Parathyroid adenoma (tissue), 2 donors: ENCODE data around the gene LSAMP.

Source experiments
- H2AFZ ChIP-seq: fragments of 300-600 bp; sonication (generic); one replicate; pipeline ENCODE4 v1.7.0; 2017; ENCODE audit warnings: antibody characterized with exemption, mild to moderate bottlenecking
- H3K27ac ChIP-seq: fragments of 300-600 bp; sonication (generic); one replicate; pipeline ENCODE4 v1.7.0; 2017
- H3K27me3 ChIP-seq: fragments of 300-600 bp; sonication (generic); one replicate; pipeline ENCODE4 v1.7.0; 2017; ENCODE audit warnings: low read length; ENCODE audit not compliant: control insufficient read depth, insufficient read depth
- H3K36me3 ChIP-seq: fragments of 300-600 bp; sonication (generic); one replicate; pipeline ENCODE4 v1.7.0; 2017; ENCODE audit warnings: low read length; ENCODE audit not compliant: control insufficient read depth, insufficient read depth
- H3K4me1 ChIP-seq: fragments of 300-600 bp; sonication (generic); one replicate; pipeline ENCODE4 v1.7.0; 2017; ENCODE audit warnings: control low read depth
- H3K4me2 ChIP-seq: fragments of 300-600 bp; sonication (generic); one replicate; pipeline ENCODE4 v1.7.0; 2017; ENCODE audit warnings: low read length
- H3K4me3 ChIP-seq: fragments of 300-600 bp; sonication (generic); one replicate; pipeline ENCODE4 v1.7.0; 2017; ENCODE audit warnings: low read depth, low read length
- H3K79me2 ChIP-seq: fragments of 300-600 bp; sonication (generic); one replicate; pipeline ENCODE4 v1.7.0; 2017; ENCODE audit warnings: control low read depth
- H3K9ac ChIP-seq: fragments of 300-600 bp; sonication (generic); one replicate; pipeline ENCODE4 v1.7.0; 2017; ENCODE audit warnings: mild to moderate bottlenecking
- H3K9me3 ChIP-seq: fragments of 300-600 bp; sonication (generic); one replicate; pipeline ENCODE4 v1.7.0; 2017; ENCODE audit warnings: low read length; ENCODE audit not compliant: control insufficient read depth
- CTCF ChIP-seq: fragments of 300-600 bp; sonication (generic); IDR thresholded peaks from one replicate; pipeline ENCODE4 v1.7.0; 2017; ENCODE audit warnings: antibody characterized with exemption, mild to moderate bottlenecking
- donor health status: primary hyperparathyroidism.

The LSAMP gene

GRCh38 chr3:116474032-116474780 lies 28.9 kb upstream of the LSAMP start:
- H3K36me3 ChIP-seq, result no peaks in the 10 kb centered on the region
- H3K27ac ChIP-seq, result no peak overlapping the region
- no peak overlapping the region for H3K9ac ChIP-seq
- H3K27me3 ChIP-seq, result no peaks in the 10 kb centered on the region
- H3K4me1 ChIP-seq, result no peaks in the 10 kb centered on the region
- TF ChIP-seq CTCF, result no peak
- no peak overlapping the region for H3K4me3 ChIP-seq
- H3K9me3 ChIP-seq, result no peaks in the 10 kb centered on the region
- H3K79me2 ChIP-seq, result no peaks in the 10 kb centered on the region
- no peak overlapping the region for H2AFZ ChIP-seq
- no peak overlapping the region for H3K4me2 ChIP-seq

- H3K4me3 ChIP-seq, result no peak overlapping the region
- no peak overlapping the region for H2AFZ ChIP-seq
- no peak overlapping the region for H3K4me2 ChIP-seq
- no peaks in the 10 kb centered on the region for H3K79me2 ChIP-seq
- no peaks in the 10 kb centered on the region for H3K9me3 ChIP-seq
- no peak overlapping the region for H3K9ac ChIP-seq
- TF ChIP-seq CTCF, result no peak
- no peaks in the 10 kb centered on the region for H3K36me3 ChIP-seq
- H3K27me3 ChIP-seq, result no peaks in the 10 kb centered on the region
- H3K27ac ChIP-seq, result no peak overlapping the region
- H3K4me1 ChIP-seq, result no peaks in the 10 kb centered on the region
These were observed 28.3 kb upstream of the LSAMP start for GRCh38 chr3:116473602-116474001.

GRCh38 chr3:116470605-116471197 lies 25.4 kb upstream of the LSAMP start:
- Histone ChIP-seq H3K27me3 (no peaks in the 10 kb centered on the region), H3K4me1 (no peaks in the 10 kb centered on the region), H3K4me3 (no peak overlapping the region), H3K4me2 (no peak overlapping the region), H3K9me3 (no peaks in the 10 kb centered on the region), H2AFZ (no peak overlapping the region), H3K36me3 (no peaks in the 10 kb centered on the region), H3K27ac (no peak overlapping the region), H3K79me2 (no peaks in the 10 kb centered on the region), H3K9ac (no peak overlapping the region)
- TF ChIP-seq CTCF, result no peak

GRCh38 chr3:116469546-116469945 lies 24.3 kb upstream of the LSAMP start:
- no peaks in the 10 kb centered on the region for H3K9me3 ChIP-seq
- no peak overlapping the region for H3K9ac ChIP-seq
- H3K27me3 ChIP-seq, result no peaks in the 10 kb centered on the region
- no peak overlapping the region for H3K27ac ChIP-seq
- no peaks in the 10 kb centered on the region for H3K36me3 ChIP-seq
- no peak for TF ChIP-seq CTCF
- H3K4me2 ChIP-seq, result no peak overlapping the region
- no peaks in the 10 kb centered on the region for H3K4me1 ChIP-seq
- H3K79me2 ChIP-seq, result no peaks in the 10 kb centered on the region
- no peak overlapping the region for H2AFZ ChIP-seq
- H3K4me3 ChIP-seq, result no peak overlapping the region
